ENCODE data around the gene THAP4.

GRCh38 chr2:241541564-241542277 lies 95.2 kb downstream of the THAP4 start:
- TF ChIP-seq CTCF (conservative IDR thresholded peaks at IDR 0.05), result no peak
- no peak for TF ChIP-seq ZFX (IDR thresholded peaks at IDR 0.05)
